Cortex of kidney (tissue), 1 donor: ENCODE results near the gene SP7.
A peak's percentile ranks its signal among the peaks of the same experiment; 100 is the strongest.
"Not testable (repeated sequence)": the region's sequence is repeated elsewhere in the genome, so short reads cannot be mapped to it uniquely, and the experiment has no call there.

Experiments
- DNase-seq: peaks from one replicate; lab custom pipeline; 2025; lab: John Stamatoyannopoulos, UW

The SP7 gene

DNA sequence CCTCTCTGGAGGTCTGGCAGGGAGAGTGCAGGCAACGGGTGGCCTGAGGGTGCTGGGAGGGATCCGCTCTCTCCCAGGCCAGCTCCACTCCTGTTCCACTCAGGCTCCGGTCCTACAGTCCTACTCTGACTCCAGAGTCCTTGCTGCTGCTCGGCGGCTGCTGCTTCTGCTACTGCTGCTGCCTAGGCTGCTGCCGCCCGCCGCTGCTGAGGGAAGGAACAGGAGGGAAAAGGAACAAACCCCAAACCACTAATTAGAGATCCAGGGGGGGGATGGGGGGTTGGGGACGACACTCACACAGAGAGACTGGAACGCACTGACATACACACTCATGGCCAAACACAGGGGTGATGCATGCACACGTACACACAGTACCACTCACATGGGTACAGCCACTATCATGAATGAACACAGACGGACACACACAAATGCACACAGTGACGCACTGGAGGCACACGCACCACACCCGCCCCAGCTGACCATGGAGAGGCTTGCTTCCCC is at the start of gene SP7:
TSS of gene SP7 (minus strand) at position 174 of the 501 bp plus-strand sequence. CDS start 708 bp downstream, outside the sequence.
- DNase-seq = no peak

DNA sequence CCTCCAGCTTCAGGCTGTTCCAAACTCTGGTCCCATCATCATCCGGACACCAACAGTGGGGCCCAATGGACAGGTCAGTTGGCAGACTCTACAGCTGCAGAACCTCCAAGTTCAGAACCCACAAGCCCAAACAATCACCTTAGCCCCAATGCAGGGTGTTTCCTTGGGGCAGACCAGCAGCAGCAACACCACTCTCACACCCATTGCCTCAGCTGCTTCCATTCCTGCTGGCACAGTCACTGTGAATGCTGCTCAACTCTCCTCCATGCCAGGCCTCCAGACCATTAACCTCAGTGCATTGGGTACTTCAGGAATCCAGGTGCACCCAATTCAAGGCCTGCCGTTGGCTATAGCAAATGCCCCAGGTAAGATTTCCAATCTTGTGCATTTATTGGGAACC is 47.1 kb upstream of the SP7 start:
- DNase-seq = no peak

DNA sequence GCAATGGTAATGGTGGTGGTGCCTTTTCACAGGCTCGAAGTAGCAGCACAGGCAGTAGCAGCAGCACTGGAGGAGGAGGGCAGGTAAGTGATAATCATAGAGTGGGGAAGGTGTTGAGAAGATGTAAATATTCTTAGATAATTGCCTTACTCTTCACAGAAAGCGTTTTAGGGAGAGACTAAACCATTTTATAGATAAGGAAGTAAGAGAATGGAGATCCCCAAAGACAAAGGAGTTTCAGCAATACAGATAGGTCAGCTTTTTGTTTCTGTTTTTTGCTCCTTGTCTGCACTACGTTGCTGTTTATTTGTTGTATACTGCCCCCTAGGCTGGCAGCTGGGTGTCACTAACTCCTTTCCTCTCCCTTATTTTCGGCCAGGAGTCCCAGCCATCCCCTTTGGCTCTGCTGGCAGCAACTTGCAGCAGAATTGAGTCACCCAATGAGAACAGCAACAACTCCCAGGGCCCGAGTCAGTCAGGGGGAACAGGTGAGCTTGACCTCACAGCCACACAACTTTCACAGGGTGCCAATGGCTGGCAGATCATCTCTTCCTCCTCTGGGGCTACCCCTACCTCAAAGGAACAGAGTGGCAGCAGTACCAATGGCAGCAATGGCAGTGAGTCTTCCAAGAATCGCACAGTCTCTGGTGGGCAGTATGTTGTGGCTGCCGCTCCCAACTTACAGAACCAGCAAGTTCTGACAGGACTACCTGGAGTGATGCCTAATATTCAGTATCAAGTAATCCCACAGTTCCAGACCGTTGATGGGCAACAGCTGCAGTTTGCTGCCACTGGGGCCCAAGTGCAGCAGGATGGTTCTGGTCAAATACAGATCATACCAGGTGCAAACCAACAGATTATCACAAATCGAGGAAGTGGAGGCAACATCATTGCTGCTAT is 45.8 kb upstream of the SP7 start:
- DNase-seq = no peak

DNA sequence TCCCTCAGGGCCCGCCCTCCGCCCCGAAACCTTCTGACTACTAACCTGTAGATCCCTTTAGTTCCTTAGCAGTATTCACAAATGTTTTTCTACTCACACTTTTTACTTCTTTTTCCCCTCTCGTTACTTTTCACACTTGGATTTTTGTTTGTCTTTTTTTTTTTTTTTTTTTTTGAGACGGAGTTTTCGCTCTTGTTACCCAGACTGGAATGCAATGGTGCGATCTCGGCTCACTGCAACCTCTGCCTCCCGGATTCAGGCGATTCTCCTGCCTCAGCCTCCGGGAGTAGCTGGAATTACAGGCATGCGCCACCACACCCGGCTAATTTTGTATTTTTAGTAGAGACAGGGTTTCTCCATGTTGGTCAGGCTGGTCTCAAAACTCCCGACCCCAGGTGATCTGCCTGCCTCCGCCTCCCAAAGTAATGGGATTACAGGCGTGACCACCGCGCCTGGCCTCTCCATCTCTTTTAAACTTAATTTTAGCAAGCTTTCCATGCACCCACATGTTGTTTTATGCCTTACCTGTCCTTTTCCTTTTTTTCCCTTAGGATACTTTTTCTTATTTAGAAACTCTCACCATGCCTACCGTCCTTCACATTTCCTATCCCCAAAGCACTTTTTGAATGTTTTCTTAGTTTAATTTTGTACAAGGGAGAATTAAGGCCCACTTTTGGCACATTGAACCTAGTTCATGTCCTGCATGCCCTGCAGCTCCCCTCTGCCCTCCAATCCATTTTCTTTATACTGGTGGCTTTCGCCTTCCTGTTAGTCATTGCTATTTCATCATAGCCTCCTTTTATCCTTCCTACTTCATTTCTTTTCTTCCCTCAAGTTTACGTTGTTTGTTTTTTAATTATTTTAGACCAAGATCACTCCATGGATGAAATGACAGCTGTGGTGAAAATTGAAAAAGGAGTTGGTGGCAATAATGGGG is 44.9 kb upstream of the SP7 start:
- DNase-seq = no peak

DNA sequence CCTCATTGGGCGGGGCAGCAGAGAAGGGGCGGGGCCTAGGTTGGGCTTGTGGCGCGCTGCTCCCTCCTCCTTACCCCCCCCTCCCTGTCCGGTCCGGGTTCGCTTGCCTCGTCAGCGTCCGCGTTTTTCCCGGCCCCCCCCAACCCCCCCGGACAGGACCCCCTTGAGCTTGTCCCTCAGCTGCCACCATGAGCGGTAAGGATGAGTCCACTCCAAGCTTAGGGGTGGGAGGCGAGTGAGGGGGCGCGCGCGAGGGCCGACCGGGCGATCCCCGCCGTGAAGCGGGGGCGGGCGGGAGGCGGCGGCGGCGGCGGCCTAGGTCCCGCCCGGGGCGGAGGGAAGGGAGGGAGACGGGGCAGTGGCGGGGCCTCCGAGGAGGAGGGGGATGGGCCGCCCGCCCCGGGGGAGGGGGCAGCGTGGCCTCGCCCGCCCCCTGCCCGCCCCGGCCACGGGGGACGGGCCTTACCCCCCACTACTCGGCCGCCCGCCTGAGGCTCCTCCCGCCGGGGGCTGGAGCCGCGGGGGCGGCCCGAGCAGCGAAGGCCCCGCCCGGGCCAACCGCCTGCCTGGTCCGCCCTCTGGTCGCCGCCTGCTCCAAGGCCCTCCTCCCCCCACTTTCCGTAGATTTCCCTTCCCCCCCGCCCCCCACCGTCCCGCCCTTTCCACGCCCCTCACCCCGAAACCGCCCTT is 44.1 kb upstream of the SP7 start, which contains the start of gene SP1:
TSS of gene SP1 (plus strand) at position 73 of the 690 bp plus-strand sequence. CDS start at position 189, 116 bp downstream.
- DNase-seq = peak; percentile 51

DNA sequence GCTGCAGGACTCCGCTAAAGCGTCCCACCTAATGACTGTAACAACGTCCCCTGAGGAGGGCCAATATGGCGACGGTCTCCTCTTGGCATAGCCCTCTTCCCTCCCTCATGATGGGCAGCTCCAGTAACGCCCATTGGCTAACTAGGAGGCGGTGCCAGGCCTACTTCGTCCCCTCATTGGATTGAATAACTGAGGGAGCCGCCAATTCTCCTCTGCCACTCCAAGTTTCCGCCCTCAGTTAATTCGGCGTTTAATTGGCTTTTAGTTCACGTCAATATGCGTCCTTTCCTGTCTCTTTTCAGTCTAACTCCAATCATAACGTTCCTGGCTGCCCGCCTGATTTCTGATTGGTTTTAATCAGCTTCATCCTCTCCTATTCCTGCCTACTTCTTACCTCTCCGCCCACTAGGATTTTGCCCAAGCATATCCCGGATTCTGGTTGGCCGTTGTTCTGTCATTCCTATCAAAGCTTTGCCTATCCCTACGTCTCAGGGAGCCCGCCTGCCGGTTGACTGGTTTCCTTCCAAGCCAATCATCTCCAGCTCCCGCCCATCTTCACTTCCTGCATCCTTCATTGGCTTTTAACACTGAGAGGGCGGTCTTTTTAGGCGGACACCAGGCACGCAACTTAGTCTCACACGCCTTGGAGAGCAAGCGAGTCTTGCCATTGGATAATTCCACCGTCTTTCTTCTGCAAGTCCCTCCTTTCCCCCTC is 43.4 kb upstream of the SP7 start:
- peak; percentile 67 for DNase-seq

DNA sequence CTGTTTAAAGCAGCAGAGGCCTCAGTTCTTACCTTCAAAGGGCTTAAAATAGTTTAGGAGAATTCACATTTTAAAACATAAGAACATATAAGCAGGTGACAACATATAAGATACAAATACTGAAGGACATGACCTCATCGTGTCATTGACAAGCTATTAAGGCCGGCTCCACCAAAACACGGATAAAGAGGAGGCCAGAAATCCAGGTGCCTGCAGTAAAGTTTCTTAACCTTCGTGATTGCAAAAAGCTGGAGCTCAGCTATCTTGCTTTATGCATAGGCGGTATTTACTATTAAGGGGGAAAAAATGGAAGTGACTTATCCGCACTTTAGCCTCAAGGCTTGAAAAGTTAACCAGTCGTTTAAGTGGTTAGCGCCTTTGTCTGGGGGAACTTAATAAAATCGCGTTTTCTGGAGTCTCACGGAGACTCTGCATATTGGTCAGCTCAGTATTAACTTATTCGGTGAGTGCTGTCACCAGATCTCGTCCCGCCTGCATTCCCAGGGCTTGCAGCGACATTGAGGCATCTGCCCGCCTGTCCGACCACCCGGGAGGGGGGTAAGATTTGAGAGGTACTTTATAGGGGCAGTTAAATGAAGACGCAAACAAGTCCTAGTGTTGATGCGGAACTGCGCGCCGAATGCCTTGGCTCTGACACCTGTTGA is 42.7 kb upstream of the SP7 start:
- no peak for DNase-seq

DNA sequence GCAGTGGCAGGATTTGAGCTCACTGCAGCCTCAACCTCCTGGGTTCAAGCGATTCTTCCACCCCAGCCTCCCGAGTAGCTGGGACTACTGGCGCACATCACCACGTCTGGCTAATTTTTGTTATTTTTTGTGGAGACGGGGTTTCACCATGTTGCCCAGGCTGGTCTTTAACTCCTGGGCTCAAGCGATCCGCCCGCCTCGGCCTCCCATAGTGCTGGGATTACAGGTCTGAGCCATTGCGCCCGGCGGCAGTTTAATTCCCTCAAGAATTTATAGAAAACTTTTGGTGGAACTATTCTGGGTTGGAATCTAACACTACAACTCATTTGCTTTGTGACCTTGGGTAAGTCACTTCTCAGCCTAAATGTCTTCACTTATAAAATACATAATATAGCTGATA is 42.1 kb upstream of the SP7 start:
- DNase-seq = no peak

DNA sequence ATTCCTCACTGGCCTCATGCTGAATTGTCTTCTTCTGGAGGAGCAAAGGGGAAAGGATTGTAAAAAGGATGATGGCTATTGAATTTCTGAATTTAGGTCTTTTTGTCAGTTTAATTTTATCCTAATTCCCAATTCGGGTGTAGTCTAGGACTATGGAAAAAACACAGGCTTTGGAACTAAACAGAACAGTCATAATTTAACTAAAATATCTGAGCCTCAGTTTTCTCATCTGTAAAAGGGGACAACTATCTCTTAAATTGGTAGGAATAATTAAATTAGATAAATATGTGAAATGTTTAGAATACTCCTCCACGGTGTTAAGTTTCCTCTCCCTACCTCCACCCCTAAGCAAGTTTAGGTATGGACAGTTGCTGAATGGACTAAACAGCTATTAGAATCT is 40.6 kb upstream of the SP7 start:
- DNase-seq = no peak

DNA sequence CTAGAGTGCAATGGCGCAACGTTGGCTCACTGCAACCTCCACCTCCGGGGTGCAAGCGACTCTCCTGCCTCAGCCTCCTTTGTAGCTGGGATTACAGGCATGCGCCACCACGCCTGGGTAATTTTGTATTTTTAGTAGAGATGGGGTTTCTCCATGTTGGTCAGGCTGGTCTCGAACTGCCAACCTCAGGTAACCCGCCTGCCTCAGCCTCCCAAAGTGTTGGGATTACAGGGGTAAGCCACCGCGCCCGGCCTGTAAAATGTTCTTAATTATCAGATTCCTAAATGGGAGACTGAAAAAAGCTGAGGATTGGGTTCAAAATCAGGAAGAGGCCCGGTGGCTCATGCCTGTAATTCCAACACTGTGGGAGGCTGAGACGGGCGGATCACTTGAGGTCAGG is 38.1 kb upstream of the SP7 start:
- not testable (repeated sequence) for DNase-seq

DNA sequence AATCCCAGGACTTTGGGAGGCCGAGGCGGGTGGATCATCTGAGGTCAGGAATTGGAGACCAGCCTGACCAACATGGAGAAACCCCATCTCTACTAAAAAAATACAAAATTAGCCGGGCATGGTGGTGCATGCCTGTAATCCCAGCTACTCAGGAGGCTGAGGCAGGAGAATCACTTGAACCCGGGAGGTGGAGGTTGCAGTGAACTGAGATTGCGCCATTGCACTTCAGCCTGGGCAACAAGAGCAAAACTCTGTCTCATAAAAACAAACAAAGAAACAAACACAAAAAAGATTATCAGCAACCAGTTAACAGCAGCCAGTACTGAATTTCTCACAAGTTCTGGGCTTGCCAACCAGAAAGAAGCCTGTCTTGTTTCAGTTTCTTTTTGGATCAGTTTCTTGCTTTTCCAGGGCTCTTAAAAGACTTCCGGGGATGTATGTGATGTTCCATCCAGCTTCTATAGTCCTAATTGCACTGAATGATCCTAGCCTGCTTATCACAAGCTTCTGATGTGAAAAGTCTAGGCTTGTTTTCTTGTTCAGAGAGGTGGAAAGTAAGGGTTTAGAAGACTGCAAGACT is 37.5 kb upstream of the SP7 start:
- not testable (repeated sequence) for DNase-seq

DNA sequence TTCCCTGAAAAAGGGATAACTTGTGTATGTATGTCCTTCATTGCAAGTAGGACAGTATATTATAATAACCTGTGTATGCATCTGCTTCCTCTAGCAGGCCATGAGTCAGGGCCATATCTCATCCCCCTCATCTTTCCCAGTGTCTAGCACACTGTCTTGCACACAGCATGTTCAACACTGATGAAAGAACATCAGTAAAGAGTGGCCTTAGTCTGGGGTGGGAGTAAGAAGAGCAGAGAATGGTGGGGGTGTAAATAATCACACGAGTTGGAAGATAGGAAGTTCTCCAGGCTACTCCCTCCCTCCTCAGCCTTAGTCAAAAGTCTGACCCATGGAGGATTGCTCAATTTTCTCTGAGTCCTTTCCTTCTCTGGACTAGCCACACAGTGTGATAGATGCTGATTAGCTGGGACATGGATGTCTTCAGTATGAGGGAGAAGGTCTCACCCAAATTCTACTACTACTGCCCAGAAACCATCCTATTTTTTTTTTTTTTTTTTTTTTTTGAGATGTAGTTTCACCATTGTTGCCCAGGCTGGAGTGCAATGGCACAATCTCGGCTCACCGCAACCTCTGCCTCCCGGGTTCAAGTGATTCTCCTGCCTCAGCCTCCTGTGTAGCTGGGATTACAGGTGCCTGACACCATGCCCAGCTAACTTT is 29.2 kb upstream of the SP7 start:
- DNase-seq = no peak

DNA sequence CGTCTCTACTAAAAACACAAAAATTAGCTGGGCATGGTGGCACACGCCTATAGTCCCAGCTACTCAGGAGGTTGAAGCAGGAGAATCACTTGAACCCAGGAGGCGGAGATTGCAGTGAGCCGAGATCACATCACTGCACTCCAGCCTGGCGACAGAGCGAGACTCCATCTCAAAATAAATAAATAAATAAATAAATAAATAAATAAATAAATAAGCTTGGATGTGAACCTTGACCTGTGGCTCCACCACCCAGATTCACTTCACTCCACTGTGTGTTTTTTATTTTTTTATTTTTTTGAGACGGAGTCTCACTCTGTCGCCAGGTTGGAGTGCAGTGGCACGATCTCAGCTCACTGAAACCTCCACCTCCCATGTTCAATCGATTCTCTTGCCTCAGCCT is 25.5 kb upstream of the SP7 start:
- not testable (repeated sequence) for DNase-seq

DNA sequence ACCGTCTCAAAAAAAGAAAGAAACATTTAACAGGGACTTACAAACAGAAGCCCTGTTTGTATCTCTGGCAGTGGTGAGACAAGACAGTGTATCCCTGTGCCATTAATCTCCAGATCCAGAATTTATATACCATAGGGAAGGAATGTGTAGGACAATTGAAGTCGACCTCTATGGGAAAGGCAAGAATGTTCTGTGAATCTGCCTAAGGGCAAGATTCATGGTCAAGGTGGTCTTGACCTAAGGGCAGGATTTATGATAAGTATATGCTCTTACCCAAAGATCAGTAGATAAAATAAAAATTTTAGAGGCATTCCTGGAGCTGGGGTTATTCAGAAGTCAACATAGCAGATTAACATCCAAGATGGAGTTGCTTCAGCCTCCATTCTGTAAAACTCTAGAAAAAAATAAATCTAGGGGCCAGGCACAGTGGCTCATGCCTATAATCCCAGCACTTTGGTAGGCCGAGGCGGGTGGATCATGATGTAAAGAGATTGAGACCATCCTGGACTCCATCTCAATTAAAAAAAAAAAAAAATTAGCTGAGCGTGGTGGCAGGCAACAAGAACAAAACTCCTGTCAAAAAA is 22.8 kb upstream of the SP7 start:
- DNase-seq = no peak

DNA sequence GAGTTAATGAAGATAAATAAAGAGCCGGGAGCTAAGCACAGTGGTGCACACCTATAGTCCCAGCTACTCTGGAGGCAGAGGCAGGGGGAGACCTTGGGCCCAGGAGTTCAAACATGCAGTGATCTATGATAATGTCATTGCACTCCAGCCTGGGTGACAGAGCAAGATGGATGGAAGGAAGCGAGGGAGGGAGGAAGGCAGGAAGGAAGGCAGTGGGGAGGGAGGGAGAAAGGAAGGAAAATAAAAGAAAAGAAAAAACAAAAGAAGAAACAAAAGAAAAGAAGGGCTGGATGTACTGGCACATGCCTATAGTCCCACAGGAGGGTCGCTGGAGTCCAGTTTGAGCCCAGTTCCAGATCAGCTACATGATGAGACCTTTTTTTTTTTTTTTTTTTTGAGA is 19.0 kb upstream of the SP7 start:
- DNase-seq = no peak

DNA sequence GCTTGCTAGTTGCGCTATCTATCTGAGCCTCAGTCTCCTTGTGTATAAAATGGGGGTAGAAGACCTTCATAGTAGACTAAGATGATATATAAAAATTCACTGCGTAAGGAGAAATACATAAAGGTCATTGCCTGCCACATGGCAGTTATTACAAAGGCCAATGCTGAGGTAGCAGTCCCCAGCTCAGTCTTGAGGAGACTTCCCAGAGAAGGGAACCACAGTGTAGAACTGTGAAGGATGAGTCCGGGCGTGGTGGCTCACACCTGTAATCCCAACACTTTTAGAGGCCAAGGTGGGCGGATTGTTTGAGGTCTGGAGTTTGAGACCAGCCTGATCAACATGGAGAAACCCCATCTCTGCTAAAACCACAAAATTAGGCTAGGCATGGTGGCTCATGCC is 17.1 kb upstream of the SP7 start:
- no peak for DNase-seq

DNA sequence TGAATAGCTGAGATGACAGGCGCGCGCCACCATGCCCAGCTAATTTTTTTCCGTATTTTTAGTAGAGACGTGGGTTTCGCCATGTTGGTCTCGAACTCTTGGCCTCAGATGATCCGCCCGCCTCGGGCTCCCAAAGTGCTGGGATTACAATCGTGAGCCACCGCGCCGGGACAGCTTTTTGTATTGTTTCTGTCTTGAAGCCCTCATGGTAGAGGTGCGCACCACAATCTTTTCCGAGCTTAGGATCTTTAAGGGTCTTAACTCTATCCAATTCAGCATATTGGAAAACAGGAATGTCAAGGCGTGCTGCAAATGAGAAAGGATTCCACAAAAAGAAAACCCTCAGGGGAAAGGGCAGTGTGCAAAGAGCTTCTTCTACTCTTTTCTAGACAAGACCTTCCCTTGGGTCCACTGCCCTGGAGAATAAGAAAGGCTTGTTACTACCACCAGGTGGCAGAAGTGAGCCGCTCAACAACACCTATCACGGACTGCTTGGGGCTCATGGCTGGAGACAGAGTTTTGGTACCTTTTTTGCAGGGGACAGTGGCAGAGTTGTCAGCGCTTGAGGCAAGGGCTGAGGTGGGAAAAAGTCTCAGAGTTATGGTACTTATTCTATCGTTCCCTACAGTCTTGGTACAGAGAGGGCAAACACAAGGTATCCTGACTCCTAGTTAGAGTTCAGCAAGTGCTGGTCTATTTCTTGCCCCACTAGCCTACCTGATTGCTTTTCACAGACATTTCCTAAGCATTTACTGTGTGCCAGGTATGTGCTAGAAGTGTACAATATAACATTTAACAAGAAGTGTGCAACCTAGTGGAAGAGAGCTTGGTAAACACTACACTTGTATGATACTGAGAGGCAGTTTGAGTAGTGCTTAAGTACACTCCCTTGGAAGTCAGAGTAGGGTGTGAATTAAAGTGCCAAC is 16.4 kb upstream of the SP7 start:
- no peak for DNase-seq

DNA sequence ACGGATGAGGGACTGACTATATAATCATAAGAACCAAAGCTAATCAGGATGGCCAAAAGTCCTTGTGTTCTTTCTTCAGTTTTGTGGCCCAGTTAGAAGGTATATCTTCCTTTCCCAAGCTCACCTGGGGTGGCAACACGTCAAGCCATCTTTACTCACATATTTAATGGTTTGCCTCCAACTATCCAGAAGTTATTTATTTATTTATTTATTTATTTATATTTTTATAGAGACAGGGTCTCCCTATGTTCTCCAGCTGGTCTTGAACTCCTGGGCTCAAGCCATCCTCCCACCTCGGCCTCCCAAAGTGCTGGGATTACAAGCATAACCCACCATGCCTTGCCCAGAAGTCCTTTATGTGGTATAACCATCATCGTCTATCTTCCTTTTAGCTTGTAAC is 11.8 kb upstream of the SP7 start:
- DNase-seq = no peak
